Measurements from ENCODE around the gene DPP4. TPM values are rescaled to one million over a fixed set of nuclear protein-coding genes. Genes with fewer than 3 reads are reported as not detected.

Gene DPP4
- total and polyA plus RNA-seq, 2 of the 13 experiments (the other 11 are each of a cell fraction or from before 2014, with no cell fraction given): 39.4 to 109 TPM

DNA sequence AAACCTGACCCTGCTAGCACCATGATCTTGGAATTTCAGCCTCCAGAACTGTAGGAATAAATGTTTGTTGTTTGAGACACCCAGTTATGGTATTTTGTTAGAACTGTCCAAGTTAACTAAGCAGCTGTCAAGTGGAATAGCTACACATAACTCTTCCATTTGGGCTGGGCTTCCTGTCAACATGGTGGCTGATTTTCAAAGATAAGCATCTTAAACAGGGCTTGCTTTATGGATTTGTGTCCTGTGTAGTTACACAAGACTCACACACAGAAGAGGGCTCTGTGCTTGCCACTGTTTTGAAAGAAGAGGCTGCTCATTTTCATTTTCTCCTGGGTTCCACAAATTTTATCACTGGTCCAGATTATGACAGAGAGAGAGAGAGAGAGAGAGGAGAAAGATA is 42.3 kb upstream of the DPP4 start (continued):
- TF ChIP-seq MED1 (CRISPR knock-in tag; IDR thresholded peaks at IDR 0.05) (peak; percentile 14; the same call in 1 of the 2 replicates), FOSL2 (CRISPR knock-in tag; IDR thresholded peaks at IDR 0.05) (0 out of 2 replicates have a peak, but pooled peaks have one; percentile 13), ZNF563 (CRISPR knock-in tag; IDR thresholded peaks at IDR 0.05) (no peak), CENPT (CRISPR knock-in tag; IDR thresholded peaks at IDR 0.05; ENCODE audit: low read depth) (no peak), IKZF4 (CRISPR knock-in tag; IDR thresholded peaks at IDR 0.05; ENCODE audit: borderline replicate concordance, low read depth, not compliant biosample characterization) (no peak), GATAD2A (CRISPR knock-in tag; IDR thresholded peaks at IDR 0.05) (peak; percentile 60), AGO2 (optimal IDR thresholded peaks at IDR 0.05; ENCODE audit: low read depth, low read length) (no peak), EP300 (IDR thresholded peaks at IDR 0.05; ENCODE audit: low read depth in 2 of 2, low read length in 2 of 2) (peak in 1 of 2 experiments; percentile 55; a peak in 2 of 4 replicates), EP300 (CRISPR knock-in tag; IDR thresholded peaks at IDR 0.05; ENCODE audit: borderline replicate concordance) (no peak), CBFB (CRISPR knock-in tag; IDR thresholded peaks at IDR 0.05) (0 out of 2 replicates have a peak, but pooled peaks have one; percentile 16), ZFP36 (IDR thresholded peaks at IDR 0.05; ENCODE audit: borderline replicate concordance, low read depth, low read length, partially characterized antibody) (no peak), YEATS4 (CRISPR knock-in tag; IDR thresholded peaks at IDR 0.05; ENCODE audit: borderline replicate concordance) (no peak), PHF8 (CRISPR knock-in tag; IDR thresholded peaks at IDR 0.05) (no peak), ZNF766 (CRISPR knock-in tag; IDR thresholded peaks at IDR 0.05; ENCODE audit: borderline replicate concordance) (no peak), ZNF7 (CRISPR knock-in tag; IDR thresholded peaks at IDR 0.05) (no peak), EHMT2 (IDR thresholded peaks at IDR 0.05; ENCODE audit: borderline replicate concordance, low read depth, low read length) (peak; percentile 35; the same call in 1 of the 2 replicates)
- TF ChIP-seq, protein P1, sequence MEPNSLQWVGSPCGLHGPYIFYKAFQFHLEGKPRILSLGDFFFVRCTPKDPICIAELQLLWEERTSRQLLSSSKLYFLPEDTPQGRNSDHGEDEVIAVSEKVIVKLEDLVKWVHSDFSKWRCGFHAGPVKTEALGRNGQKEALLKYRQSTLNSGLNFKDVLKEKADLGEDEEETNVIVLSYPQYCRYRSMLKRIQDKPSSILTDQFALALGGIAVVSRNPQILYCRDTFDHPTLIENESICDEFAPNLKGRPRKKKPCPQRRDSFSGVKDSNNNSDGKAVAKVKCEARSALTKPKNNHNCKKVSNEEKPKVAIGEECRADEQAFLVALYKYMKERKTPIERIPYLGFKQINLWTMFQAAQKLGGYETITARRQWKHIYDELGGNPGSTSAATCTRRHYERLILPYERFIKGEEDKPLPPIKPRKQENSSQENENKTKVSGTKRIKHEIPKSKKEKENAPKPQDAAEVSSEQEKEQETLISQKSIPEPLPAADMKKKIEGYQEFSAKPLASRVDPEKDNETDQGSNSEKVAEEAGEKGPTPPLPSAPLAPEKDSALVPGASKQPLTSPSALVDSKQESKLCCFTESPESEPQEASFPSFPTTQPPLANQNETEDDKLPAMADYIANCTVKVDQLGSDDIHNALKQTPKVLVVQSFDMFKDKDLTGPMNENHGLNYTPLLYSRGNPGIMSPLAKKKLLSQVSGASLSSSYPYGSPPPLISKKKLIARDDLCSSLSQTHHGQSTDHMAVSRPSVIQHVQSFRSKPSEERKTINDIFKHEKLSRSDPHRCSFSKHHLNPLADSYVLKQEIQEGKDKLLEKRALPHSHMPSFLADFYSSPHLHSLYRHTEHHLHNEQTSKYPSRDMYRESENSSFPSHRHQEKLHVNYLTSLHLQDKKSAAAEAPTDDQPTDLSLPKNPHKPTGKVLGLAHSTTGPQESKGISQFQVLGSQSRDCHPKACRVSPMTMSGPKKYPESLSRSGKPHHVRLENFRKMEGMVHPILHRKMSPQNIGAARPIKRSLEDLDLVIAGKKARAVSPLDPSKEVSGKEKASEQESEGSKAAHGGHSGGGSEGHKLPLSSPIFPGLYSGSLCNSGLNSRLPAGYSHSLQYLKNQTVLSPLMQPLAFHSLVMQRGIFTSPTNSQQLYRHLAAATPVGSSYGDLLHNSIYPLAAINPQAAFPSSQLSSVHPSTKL (CRISPR knock-in tag; IDR thresholded peaks at IDR 0.05): peak; percentile 78
- TF ChIP-seq, protein P2, sequence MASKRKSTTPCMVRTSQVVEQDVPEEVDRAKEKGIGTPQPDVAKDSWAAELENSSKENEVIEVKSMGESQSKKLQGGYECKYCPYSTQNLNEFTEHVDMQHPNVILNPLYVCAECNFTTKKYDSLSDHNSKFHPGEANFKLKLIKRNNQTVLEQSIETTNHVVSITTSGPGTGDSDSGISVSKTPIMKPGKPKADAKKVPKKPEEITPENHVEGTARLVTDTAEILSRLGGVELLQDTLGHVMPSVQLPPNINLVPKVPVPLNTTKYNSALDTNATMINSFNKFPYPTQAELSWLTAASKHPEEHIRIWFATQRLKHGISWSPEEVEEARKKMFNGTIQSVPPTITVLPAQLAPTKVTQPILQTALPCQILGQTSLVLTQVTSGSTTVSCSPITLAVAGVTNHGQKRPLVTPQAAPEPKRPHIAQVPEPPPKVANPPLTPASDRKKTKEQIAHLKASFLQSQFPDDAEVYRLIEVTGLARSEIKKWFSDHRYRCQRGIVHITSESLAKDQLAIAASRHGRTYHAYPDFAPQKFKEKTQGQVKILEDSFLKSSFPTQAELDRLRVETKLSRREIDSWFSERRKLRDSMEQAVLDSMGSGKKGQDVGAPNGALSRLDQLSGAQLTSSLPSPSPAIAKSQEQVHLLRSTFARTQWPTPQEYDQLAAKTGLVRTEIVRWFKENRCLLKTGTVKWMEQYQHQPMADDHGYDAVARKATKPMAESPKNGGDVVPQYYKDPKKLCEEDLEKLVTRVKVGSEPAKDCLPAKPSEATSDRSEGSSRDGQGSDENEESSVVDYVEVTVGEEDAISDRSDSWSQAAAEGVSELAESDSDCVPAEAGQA (IDR thresholded peaks at IDR 0.05; ENCODE audit: low read depth): no peak
- TF ChIP-seq, protein P2 (CRISPR knock-in tag; IDR thresholded peaks at IDR 0.05; ENCODE audit: borderline replicate concordance): no peak
